Heart right ventricle (tissue), 16 donors: Measurements from ENCODE around the gene PRMT7. TPM values are rescaled to one million over a fixed set of nuclear protein-coding genes. Genes with fewer than 3 reads are reported as not detected.

ENCODE experiments used
- ATAC-seq, 8 donors: fragments of 200-7000 bp; cut with Tn5 transposase; one replicate each; pipeline ENCODE4 v1.9.1; 2020; ENCODE audit warnings: mild to moderate bottlenecking in 8 of 8, moderate library complexity in 8 of 8, moderate number of reproducible peaks in 1 of 8
- DNase-seq, 2 donors: peaks; one replicate each; pipeline ENCODE4 v3.0.0-alpha.2; 2020
- H3K27ac ChIP-seq, 10 donors: fragments of 200-600 bp; sonication (generic) in 2 of 10; one replicate each; pipeline versions ENCODE4 v1.5.0 to v1.8.0; 2020 to 2022; ENCODE audit warnings: mild to moderate bottlenecking in 3 of 10
- H3K27me3 ChIP-seq, 7 donors: fragments of 200-600 bp; one replicate each; pipeline ENCODE4 v1.8.0; 2021 to 2022; ENCODE audit warnings: mild to moderate bottlenecking in 2 of 7
- H3K36me3 ChIP-seq, 9 donors: fragments of 200-600 bp; sonication (generic) in 1 of 9; one replicate each; pipeline versions ENCODE4 v1.5.0 to v1.8.0; 2020 to 2022; ENCODE audit warnings: mild to moderate bottlenecking in 2 of 9
- H3K4me1 ChIP-seq, 9 donors: fragments of 200-600 bp; sonication (generic) in 1 of 9; one replicate each; pipeline versions ENCODE4 v1.5.0 to v1.8.0; 2020 to 2022; ENCODE audit warnings: mild to moderate bottlenecking in 4 of 9
- H3K4me3 ChIP-seq, 10 donors: fragments of 200-600 bp; sonication (generic) in 2 of 10; one replicate each; pipeline versions ENCODE4 v1.5.0 to v1.8.0; 2020 to 2022; ENCODE audit warnings: mild to moderate bottlenecking in 7 of 10, moderate library complexity in 2 of 10
- H3K9me3 ChIP-seq, 11 donors: fragments of 200-600 bp in 10 of 11; sonication (generic) in 2 of 11; one replicate each; pipeline versions ENCODE4 v1.5.0 to v1.8.0; 2013 to 2022; ENCODE audit warnings: mild to moderate bottlenecking in 2 of 11, control low read depth in 1 of 11, moderate library complexity in 1 of 11
- WGBS, 2 donors: extraction: QIAGEN DNeasy Blood & Tissue Kit; methylation state at CpG; one replicate each; pipeline ENCODE4 v1.1.7; 2013; ENCODE audit warnings: inconsistent platforms in 1 of 2; 5-methylcytosine and 5-hydroxymethylcytosine counted together
- intact Hi-C, 10 donors: fragments of 100-400 bp; cut with DNase I; formaldehyde crosslinking; loops; one replicate each; pipeline versions ENCODE4 v1.11.1 to v1.14.2; 2022
- polyA plus RNA-seq, 2 donors: library from polyadenylated mRNA; stranded (reverse); fragments of 200-250 nt; gene quantifications; one replicate each; pipeline ENCODE4 v1.2.3, GENCODE V29; 2013
- total RNA-seq, 10 donors: library from RNA; stranded (reverse); fragmentation: NEBNext Ultra II Directional in 3 of 10; extraction: Animal tissue kit (Norgen Biotek cat#: 25700) in 3 of 10; gene quantifications; one replicate each; pipeline versions ENCODE4 v1.2.1 to v1.2.4, GENCODE V29; 2021 to 2023
- TF ChIP-seq, protein P1 (sequence below), 9 donors: fragments of 200-600 bp; sonication (generic) in 2 of 9; IDR thresholded peaks; one replicate each; pipeline versions ENCODE4 v1.5.0 to v1.8.0; 2021 to 2022; ENCODE audit warnings: antibody characterized with exemption in 9 of 9, mild to moderate bottlenecking in 5 of 9, moderate library complexity in 1 of 9
- donor health status: Arrhythmogenic right ventricular cardiomyopathy.
- donor health status: ischemic (EF 13 %, LVEDD 7.1; RV severe dilation, severe dysfunction).
- donor health status: healthy with polysubstance abuse.
- donor health status: DM: no; HTN: yes; CAD: no.
- donor health status: DM: no; HTN: no; CAD: no.
- donor health status: ischemic (EF 25% LVEDD 6.9; RV normal size, moderate dysfunction).
- donor health status: ischemic (EF 25% LVEDD 5.7; RV mildly dilated, moderate dysfunction).
- donor health status: healthy.
- donor health status: DM: yes; HTN: yes; CAD: no.
- donor health status: Ischemic cardiomyopathy.
- donor health status: ischemic (EF 35%, LVEDD 5.7; RV mildly dilated, moderate dysfunction).
- donor health status: nonischemic (EF 11% LVEDD 7.7; RV severe dilation, severe dysfunction).
- donor health status: DM: yes; HTN: yes; CAD: no.
- donor health status: PGD.
- donor health status: ischemic (EF 29% LVEDD 5.4; RV normal size, mild dysfunction).
- donor health status: nonischemic (EF 23%, LVEDD 6.1; RV moderate dilation, normal function).

Gene PRMT7
- total and polyA plus RNA-seq, 12 donors: 18.1 to 57.8 (median 30.7) TPM

DNA sequence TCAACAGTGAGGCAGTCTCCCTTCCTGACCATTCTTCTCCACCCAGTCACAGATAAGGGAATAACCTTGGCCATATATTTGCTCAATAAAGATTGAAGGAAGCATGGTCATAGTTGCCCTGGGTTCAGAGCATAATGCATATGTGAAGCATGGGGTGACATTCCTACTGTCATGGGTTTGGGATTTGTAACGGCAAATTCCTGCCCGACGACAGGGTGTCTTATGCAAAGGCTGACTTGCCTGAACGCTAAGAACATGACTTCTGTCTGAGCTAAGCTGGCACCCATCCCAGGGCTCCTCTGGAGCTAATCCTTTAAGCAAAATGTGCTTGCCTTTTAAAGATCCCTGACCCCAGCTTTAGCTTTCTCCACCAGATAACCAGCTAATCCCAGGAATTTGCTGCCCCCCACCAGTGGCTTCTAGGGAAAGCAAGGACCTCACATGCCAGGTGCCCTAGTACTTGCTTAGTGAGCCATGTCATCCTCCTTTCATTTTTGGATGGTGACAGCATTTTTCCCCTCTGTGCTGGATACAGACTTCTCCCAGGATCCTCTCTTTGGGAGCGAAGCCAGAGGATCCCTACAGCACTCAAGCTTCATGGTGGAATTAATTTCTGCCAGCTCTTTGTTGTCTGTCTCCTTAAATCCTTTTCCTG, 11.8 kb upstream of the PRMT7 start:
- Histone ChIP-seq H3K9me3 (no peaks in the 10 kb centered on the region), H3K4me1 (peaks cover 0 to 59% (median 48%) of the 10 kb centered on the region in 9 donors), H3K36me3 (peaks cover 0 to 100% (median 84%) of the 10 kb centered on the region in 9 donors), H3K27me3 (no peaks in the 10 kb centered on the region), H3K4me3 (no peak overlapping the region), H3K27ac (peak overlapping the region; percentile 23 to 82 (median 70))
- TF ChIP-seq, protein P1, sequence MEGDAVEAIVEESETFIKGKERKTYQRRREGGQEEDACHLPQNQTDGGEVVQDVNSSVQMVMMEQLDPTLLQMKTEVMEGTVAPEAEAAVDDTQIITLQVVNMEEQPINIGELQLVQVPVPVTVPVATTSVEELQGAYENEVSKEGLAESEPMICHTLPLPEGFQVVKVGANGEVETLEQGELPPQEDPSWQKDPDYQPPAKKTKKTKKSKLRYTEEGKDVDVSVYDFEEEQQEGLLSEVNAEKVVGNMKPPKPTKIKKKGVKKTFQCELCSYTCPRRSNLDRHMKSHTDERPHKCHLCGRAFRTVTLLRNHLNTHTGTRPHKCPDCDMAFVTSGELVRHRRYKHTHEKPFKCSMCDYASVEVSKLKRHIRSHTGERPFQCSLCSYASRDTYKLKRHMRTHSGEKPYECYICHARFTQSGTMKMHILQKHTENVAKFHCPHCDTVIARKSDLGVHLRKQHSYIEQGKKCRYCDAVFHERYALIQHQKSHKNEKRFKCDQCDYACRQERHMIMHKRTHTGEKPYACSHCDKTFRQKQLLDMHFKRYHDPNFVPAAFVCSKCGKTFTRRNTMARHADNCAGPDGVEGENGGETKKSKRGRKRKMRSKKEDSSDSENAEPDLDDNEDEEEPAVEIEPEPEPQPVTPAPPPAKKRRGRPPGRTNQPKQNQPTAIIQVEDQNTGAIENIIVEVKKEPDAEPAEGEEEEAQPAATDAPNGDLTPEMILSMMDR (IDR thresholded peaks at IDR 0.05): no peak
- WGBS, 2 donors: 16 to 35% methylated on average over 5 of the region's 5 CpGs
- intact Hi-C loops: loop anchor here in 2 of 10 donors (5.0 kb wide), 1 partner anchor 37 kb away; the partner anchor contains the start of gene SLC7A6 (in 2 of the 2)
- ATAC-seq (peak; percentile 37 to 80 (median 63)), DNase-seq (peak; percentile 48 to 64)

GRCh38 chr16:68299571-68300453, 11.0 kb upstream of the PRMT7 start:
- no peak for DNase-seq
- H3K4me1 ChIP-seq: peaks cover 0 to 59% (median 48%) of the 10 kb centered on the region in 9 donors
- H3K9me3 ChIP-seq: no peaks in the 10 kb centered on the region
- TF ChIP-seq, protein P1 (IDR thresholded peaks at IDR 0.05): no peak
- peak in 4 of 8 donors; percentile 36 to 59 (median 46) for ATAC-seq
- peaks cover 0 to 100% (median 88%) of the 10 kb centered on the region in 9 donors for H3K36me3 ChIP-seq
- intact Hi-C loops: loop anchor here in 2 of 10 donors (5.0 kb wide), 1 partner anchor 38 kb away; the partner anchor contains the start of gene SLC7A6 (in 2 of the 2)
- H3K4me3 ChIP-seq: no peak overlapping the region
- 47 to 62% methylated on average over 11 of the region's 11 CpGs for WGBS, 2 donors
- no peaks in the 10 kb centered on the region for H3K27me3 ChIP-seq
- peak overlapping the region in 8 of 10 donors; percentile 23 to 82 (median 72) for H3K27ac ChIP-seq

- H3K36me3 ChIP-seq: peaks cover 0 to 100% (median 84%) of the 10 kb centered on the region in 9 donors
- intact Hi-C loops: no loop called here
- no peak for ATAC-seq
- H3K27me3 ChIP-seq: no peaks in the 10 kb centered on the region
- no peaks in the 10 kb centered on the region for H3K9me3 ChIP-seq
- H3K4me3 ChIP-seq: no peak overlapping the region
- H3K4me1 ChIP-seq: peaks cover 0 to 53% (median 46%) of the 10 kb centered on the region in 9 donors
- peak overlapping the region in 7 of 10 donors; percentile 23 to 82 (median 72) for H3K27ac ChIP-seq
- 77 to 78% methylated on average over 7 of the region's 7 CpGs for WGBS, 2 donors
- DNase-seq: no peak
- TF ChIP-seq, protein P1 (IDR thresholded peaks at IDR 0.05): no peak
Measured at GRCh38 chr16:68300734-68301459, 9.9 kb upstream of the PRMT7 start.

DNA sequence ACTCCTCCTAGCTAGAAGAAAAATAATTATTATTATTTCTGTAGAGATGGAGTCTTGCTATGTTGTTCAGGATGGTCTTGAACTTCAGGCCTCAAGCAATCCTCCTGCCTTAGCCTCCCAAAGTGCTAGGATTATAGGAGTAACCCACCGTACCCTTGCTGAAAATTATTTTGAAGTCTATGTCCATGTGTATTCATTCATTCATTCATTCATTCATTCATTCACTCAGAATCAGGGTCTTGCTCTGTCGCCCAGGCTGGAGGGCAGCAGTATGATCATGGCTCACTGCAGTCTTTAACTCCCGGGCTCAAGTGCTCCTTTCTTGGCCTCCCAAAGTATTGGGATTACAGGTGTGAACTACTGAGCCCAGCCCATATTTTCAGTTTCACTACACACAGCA, 4.2 kb upstream of the PRMT7 start:
- H3K4me3 ChIP-seq: no peak overlapping the region
- ATAC-seq: no peak
- H3K36me3 ChIP-seq: peaks cover 0 to 80% (median 40%) of the 10 kb centered on the region in 9 donors
- peaks cover 10 to 33% (median 22%) of the 10 kb centered on the region in 9 donors for H3K4me1 ChIP-seq
- no peaks in the 10 kb centered on the region for H3K9me3 ChIP-seq
- WGBS, 2 donors: 93 to 100% methylated on average over 3 of the region's 3 CpGs
- TF ChIP-seq, protein P1 (IDR thresholded peaks at IDR 0.05): no peak
- no peaks in the 10 kb centered on the region for H3K27me3 ChIP-seq
- intact Hi-C loops: no loop called here
- no peak for DNase-seq
- H3K27ac ChIP-seq: no peak overlapping the region
